Tibial artery (tissue), 4 donors: Measurements from ENCODE around the gene TMEM52.

Experiments used
- DNase-seq, 2 donors: peaks; one replicate each; pipeline ENCODE4 v3.0.0-alpha.2; 2019
- H3K27ac ChIP-seq, 2 donors: fragments of 200-600 bp; sonication (generic) in 1 of 2; 1 replicate in 1 of 2; 2 replicates in 1 of 2; pipeline ENCODE4 v1.5.1; 2018 to 2019; ENCODE audit warnings: mild to moderate bottlenecking in 1 of 2
- H3K27me3 ChIP-seq, 2 donors: fragments of 200-600 bp; sonication (generic) in 1 of 2; one replicate each; pipeline versions ENCODE4 v1.5.1 to v1.6.0; 2016 to 2019
- H3K36me3 ChIP-seq, 3 donors: fragments of 200-600 bp; sonication (generic) in 2 of 3; one replicate each; pipeline ENCODE4 v1.5.1; 2016 to 2019; ENCODE audit warnings: mild to moderate bottlenecking in 2 of 3
- H3K4me1 ChIP-seq, 4 donors: fragments of 200-600 bp; sonication (generic) in 2 of 4; 1 replicate in 3 of 4; 2 replicates in 1 of 4; pipeline ENCODE4 v1.5.1; 2016 to 2019
- H3K4me3 ChIP-seq, 2 donors: fragments of 200-600 bp; sonication (generic) in 1 of 2; 1 replicate in 1 of 2; 2 replicates in 1 of 2; pipeline ENCODE4 v1.5.1; 2018 to 2019; ENCODE audit warnings: mild to moderate bottlenecking in 2 of 2
- H3K9me3 ChIP-seq, 3 donors: fragments of 200-600 bp; sonication (generic) in 1 of 3; one replicate each; pipeline ENCODE4 v1.5.1; 2016 to 2019
- intact Hi-C: fragments of 100-400 bp; cut with DNase I; formaldehyde crosslinking; loops from one replicate; pipeline ENCODE4 v1.15.0; 2023; ENCODE audit warnings: low total_unique reads
- TF ChIP-seq, protein P1 (sequence below), 2 experiments: fragments of 200-600 bp in 1 of 2; fragments of 450-650 bp in 1 of 2; IDR thresholded peaks; one replicate each; pipeline ENCODE4 v1.5.1; 2017 to 2019; ENCODE audit warnings: antibody characterized with exemption in 2 of 2, mild to moderate bottlenecking in 1 of 2, moderate library complexity in 1 of 2

TMEM52 gene

DNA sequence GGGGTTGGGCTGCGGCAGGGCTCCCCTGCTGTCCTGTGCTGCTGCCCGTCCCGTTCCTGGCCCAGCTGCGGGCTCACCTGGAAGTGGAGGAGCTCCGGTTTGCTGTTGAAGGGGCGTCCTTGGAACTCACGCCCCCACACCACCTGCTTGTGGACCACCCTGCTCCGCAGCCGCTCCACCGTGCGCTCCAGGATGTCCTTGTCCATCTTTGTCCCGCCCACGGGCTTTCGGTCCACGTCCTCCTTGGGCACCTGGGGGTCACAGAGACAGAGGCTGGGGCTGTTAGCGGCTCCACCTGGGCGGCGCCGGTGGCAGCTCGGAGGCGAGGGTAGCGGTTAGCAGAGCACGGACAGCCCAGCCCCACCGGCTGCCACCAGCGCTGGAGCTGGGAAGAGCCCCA, 45.7 kb upstream of the TMEM52 start:
- Histone ChIP-seq H3K27ac (no peak overlapping the region), H3K27me3 (peaks cover 0 to 91% of the 10 kb centered on the region in 2 donors), H3K36me3 (no peaks in the 10 kb centered on the region), H3K9me3 (no peaks in the 10 kb centered on the region), H3K4me1 (peaks cover 0 to 7% (median 6%) of the 10 kb centered on the region in 4 donors), H3K4me3 (no peak overlapping the region)
- DNase-seq, result no peak
- TF ChIP-seq, protein P1, sequence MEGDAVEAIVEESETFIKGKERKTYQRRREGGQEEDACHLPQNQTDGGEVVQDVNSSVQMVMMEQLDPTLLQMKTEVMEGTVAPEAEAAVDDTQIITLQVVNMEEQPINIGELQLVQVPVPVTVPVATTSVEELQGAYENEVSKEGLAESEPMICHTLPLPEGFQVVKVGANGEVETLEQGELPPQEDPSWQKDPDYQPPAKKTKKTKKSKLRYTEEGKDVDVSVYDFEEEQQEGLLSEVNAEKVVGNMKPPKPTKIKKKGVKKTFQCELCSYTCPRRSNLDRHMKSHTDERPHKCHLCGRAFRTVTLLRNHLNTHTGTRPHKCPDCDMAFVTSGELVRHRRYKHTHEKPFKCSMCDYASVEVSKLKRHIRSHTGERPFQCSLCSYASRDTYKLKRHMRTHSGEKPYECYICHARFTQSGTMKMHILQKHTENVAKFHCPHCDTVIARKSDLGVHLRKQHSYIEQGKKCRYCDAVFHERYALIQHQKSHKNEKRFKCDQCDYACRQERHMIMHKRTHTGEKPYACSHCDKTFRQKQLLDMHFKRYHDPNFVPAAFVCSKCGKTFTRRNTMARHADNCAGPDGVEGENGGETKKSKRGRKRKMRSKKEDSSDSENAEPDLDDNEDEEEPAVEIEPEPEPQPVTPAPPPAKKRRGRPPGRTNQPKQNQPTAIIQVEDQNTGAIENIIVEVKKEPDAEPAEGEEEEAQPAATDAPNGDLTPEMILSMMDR (IDR thresholded peaks at IDR 0.05), result no peak
- intact Hi-C loops, result no loop called here

DNA sequence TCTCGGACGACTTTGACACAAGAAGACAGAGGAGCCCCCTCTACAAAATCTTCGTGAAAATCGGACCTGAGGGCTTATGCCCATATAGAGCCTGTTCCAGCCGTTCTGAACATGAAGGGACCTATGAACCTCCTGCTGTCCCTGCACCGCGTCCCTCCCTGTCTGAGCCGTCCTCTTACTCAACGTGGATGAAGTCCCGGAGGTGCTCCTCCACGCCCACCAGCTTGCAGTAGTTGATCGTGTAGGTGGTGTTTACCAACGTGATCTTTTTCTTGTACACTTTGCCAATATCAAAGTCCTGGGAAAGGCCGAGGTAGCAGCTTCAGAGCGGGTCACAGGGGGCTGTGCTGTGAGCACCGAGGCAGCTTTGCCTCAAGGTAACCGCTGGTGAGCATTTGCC, 44.5 kb upstream of the TMEM52 start:
- no peak for DNase-seq
- H3K27ac ChIP-seq, result no peak overlapping the region
- intact Hi-C loops, result no loop called here
- H3K4me1 ChIP-seq, result peaks cover 0 to 12% (median 8%) of the 10 kb centered on the region in 4 donors
- no peaks in the 10 kb centered on the region for H3K36me3 ChIP-seq
- TF ChIP-seq, protein P1 (IDR thresholded peaks at IDR 0.05), result no peak
- no peaks in the 10 kb centered on the region for H3K9me3 ChIP-seq
- H3K4me3 ChIP-seq, result no peak overlapping the region
- peaks cover 0 to 95% of the 10 kb centered on the region in 2 donors for H3K27me3 ChIP-seq

DNA sequence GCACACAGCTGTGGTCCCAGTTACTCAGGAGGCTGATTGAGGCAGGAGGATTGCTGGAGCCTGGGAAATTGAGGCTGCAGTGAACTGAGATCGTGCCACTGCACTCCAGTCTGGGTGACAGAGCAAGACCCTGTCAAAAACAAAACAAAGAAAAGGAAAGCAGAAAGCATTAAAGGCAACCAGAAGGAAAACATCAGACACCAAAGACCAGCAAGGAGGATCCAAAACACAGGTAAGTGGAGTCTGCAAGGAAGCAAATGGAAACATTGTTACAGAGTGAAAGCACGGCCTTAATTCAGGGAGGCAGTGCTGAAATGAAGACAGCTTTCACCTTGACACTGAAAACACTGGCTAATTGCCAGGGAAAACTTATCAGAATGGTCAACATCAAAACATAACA, 43.7 kb upstream of the TMEM52 start:
- Histone ChIP-seq H3K27ac (no peak overlapping the region), H3K4me3 (no peak overlapping the region), H3K27me3 (peaks cover 0 to 95% of the 10 kb centered on the region in 2 donors), H3K9me3 (no peaks in the 10 kb centered on the region), H3K4me1 (peaks cover 0 to 12% (median 8%) of the 10 kb centered on the region in 4 donors), H3K36me3 (no peaks in the 10 kb centered on the region)
- no peak for DNase-seq
- intact Hi-C loops, result no loop called here
- TF ChIP-seq, protein P1 (IDR thresholded peaks at IDR 0.05), result no peak

DNA sequence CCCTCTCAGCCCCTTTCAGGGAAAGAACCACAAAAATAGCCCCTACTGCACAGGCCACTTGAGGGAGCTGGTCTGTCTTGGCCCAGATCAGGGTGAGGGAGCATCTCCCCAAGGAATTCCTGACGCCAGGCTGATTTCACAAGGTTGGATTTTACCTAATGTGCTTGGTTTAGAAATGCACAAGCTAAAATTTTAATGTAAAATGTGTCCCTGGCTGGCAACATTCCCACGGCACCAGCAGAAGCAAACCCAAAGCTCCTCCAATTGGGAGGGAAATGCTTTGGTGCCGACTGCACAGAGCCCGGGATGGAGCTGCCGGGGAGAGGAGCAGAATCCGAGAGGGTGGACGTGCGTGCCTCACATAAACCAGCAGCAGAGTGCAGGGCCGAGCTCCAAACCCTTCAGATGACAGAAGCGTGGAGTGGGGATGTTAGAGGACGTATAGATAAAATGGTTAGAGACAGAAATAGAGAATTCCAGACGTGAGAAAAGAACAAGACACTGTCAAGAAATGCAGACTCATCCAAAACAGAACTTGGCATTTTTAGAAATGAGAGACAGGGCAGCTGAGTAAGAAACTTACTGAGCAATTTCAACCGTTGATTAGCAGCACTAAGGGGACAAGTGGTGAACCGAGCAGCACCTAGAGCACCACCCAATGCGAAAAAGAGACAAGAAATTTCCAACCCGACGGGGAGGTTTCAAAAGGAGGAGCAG, 41.6 kb upstream of the TMEM52 start:
- Histone ChIP-seq H3K4me1 (peaks cover 0 to 12% (median 8%) of the 10 kb centered on the region in 4 donors), H3K36me3 (no peaks in the 10 kb centered on the region), H3K9me3 (no peaks in the 10 kb centered on the region), H3K27me3 (peaks cover 0 to 94% of the 10 kb centered on the region in 2 donors), H3K4me3 (no peak overlapping the region), H3K27ac (no peak overlapping the region)
- DNase-seq, result no peak
- TF ChIP-seq, protein P1 (IDR thresholded peaks at IDR 0.05), result no peak
- intact Hi-C loops, result no loop called here

DNA sequence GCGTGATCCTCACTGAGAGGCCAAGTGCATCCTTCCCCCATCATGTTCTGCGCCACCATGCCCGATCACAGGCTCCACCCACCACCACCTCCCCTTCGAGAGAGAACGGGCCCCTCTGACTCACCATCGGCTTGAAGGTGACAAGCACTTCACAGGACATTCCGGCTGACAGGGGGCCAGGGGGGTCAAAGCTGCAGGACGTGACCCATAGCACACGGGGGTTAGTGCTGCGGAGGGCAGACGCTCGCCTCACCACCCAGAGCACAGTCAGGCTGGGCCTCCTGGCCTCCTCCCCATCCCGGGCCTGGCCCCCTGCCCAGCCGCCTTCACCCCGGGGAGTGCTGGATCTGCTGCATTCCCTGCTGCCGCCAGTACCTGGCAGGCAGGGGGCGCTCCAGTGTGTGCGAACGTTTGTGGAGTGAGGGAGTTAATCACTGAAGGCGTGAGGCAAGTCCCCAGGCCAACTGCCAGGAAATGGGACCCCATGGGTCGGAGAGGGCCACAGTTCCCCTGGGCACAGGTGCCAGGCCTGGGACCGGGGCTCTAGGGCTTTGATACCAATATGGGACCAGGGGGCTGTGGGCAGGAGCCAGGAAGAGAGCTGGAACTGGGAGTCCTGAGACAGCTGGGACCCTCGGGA, 40.9 kb upstream of the TMEM52 start:
- peak; percentile 49 to 76 for DNase-seq
- intact Hi-C loops, result loop anchor here (5.0 kb wide), 1 partner anchor 82 kb away; no protein-coding TSS in a partner anchor
- H3K27me3 ChIP-seq, result peaks cover 0 to 94% of the 10 kb centered on the region in 2 donors
- no peaks in the 10 kb centered on the region for H3K9me3 ChIP-seq
- no peaks in the 10 kb centered on the region for H3K36me3 ChIP-seq
- H3K4me3 ChIP-seq, result no peak overlapping the region
- TF ChIP-seq, protein P1 (IDR thresholded peaks at IDR 0.05), result peak; percentile 33 to 44
- H3K27ac ChIP-seq, result no peak overlapping the region
- peaks cover 0 to 12% (median 8%) of the 10 kb centered on the region in 4 donors for H3K4me1 ChIP-seq
